ENCODE data around the gene PAIP2.

GRCh38 chr5:139335811-139336210 is 5.8 kb upstream of the PAIP2 start:
- TF ChIP-seq CTCF (IDR thresholded peaks at IDR 0.05; ENCODE audit: low read depth, low read length) (no peak), POLR2A (IDR thresholded peaks at IDR 0.05; ENCODE audit: extremely low read depth, insufficient read length) (no peak)
